ENCODE results near the gene OS9. TPM values are rescaled to one million over a fixed set of nuclear protein-coding genes. Genes with fewer than 3 reads are reported as not detected.
"Not testable (repeated sequence)": the region's sequence is repeated elsewhere in the genome, so short reads cannot be mapped to it uniquely, and the experiment has no call there.

OS9 gene
- total RNA-seq, 8 experiments from 2014 or later = 94.0 to 297 (median 134) TPM

DNA sequence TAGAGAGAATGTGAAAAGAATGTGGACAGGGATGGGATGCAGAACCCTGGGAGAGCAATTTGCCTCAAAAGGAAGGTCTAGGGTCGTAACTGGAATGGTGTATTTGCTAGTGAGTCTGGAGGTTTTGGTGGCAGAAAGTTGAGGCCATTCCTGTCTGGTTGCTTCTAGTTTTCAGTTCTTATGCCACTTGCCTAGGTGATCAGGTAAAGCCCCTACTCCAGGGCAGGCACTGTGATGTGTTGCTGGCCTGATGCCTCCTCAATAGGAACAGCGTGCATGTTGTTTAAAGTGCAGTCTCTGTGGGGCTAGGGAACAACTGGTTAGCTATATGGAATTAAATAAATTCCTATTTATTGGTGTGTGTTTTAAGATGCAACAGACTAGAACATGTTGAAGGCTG is 6.4 kb downstream of the OS9 start:
- ATAC-seq (replicated peaks in 6 of 8) = no peak
- no peaks in the 10 kb centered on the region for H3K4me1 ChIP-seq (replicated peaks in 1 of 2)
- H3K27ac ChIP-seq = no peak overlapping the region
- H3K4me3 ChIP-seq = no peak overlapping the region
- 67 to 100% (median 90%) methylated on average over 1 to 2 of the region's 2 CpGs; no CpG with 5 or more reads in 2 of the 10 experiments for WGBS, 10 experiments
- in situ Hi-C loops (cut with MboI; ENCODE audit: low pct_unique_long_range_greater_than_20kb in 2 of 9, low sequenced_read_pairs in 9 of 9, unreplicated experiment in 9 of 9) = no loop called here

GRCh38 chr12:57707250-57707649 is 13.3 kb downstream of the OS9 start:
- in situ Hi-C loops (cut with MboI; ENCODE audit: low pct_unique_long_range_greater_than_20kb in 2 of 9, low sequenced_read_pairs in 9 of 9, unreplicated experiment in 9 of 9) = no loop called here
- no peak for ATAC-seq (replicated peaks in 6 of 8)
- H3K27ac ChIP-seq = no peak overlapping the region
- 80 to 100% (median 92%) methylated on average over 1 to 3 of the region's 3 CpGs; no CpG with 5 or more reads in 1 of the 10 experiments for WGBS, 10 experiments
- no peaks in the 10 kb centered on the region for H3K4me1 ChIP-seq (replicated peaks in 1 of 2)
- no peak overlapping the region for H3K4me3 ChIP-seq

GRCh38 chr12:57708296-57708695 is 14.4 kb downstream of the OS9 start:
- no peak overlapping the region for H3K4me3 ChIP-seq
- H3K27ac ChIP-seq = no peak overlapping the region
- ATAC-seq (replicated peaks in 6 of 8) = no peak
- in situ Hi-C loops (cut with MboI; ENCODE audit: low pct_unique_long_range_greater_than_20kb in 2 of 9, low sequenced_read_pairs in 9 of 9, unreplicated experiment in 9 of 9) = no loop called here
- H3K4me1 ChIP-seq (replicated peaks in 1 of 2) = no peaks in the 10 kb centered on the region
- WGBS, 10 experiments = 57 to 100% (median 96%) methylated on average over 1 to 2 of the region's 2 CpGs; no CpG with 5 or more reads in 4 of the 10 experiments

- no peak for ATAC-seq (replicated peaks in 6 of 8)
- H3K27ac ChIP-seq = no peak overlapping the region
- 60 to 100% (median 78%) methylated on average over 1 to 3 of the region's 3 CpGs; no CpG with 5 or more reads in 1 of the 10 experiments for WGBS, 10 experiments
- in situ Hi-C loops (cut with MboI; ENCODE audit: low pct_unique_long_range_greater_than_20kb in 2 of 9, low sequenced_read_pairs in 9 of 9, unreplicated experiment in 9 of 9) = no loop called here
- H3K4me3 ChIP-seq = no peak overlapping the region
- no peaks in the 10 kb centered on the region for H3K4me1 ChIP-seq (replicated peaks in 1 of 2)
These were observed 18.8 kb downstream of the OS9 start for GRCh38 chr12:57712701-57713100.

DNA sequence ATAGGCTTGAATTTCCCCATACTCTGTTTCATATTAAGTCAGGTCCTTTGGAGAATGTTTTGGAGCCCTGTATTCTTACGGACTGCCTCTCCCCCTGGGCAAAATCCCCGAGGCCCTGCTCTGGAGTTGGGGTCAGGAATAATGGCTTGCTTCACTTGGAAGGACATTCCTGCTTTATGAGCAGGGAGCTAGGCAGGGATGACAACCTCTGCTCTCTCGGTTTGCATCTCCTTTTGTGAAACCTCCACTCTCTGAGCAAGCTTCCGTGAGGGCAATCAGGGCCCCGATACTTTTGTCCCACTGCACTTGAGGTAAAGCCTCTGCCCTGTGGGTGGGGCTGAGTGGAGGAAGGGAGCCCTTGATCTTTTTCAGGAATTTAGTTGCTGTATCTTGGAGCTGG is 19.3 kb downstream of the OS9 start:
- no peak overlapping the region for H3K4me3 ChIP-seq
- 56 to 100% (median 84%) methylated on average over 1 to 5 of the region's 5 CpGs; no CpG with 5 or more reads in 2 of the 10 experiments for WGBS, 10 experiments
- no peaks in the 10 kb centered on the region for H3K4me1 ChIP-seq (replicated peaks in 1 of 2)
- ATAC-seq (replicated peaks in 6 of 8) = no peak
- no peak overlapping the region for H3K27ac ChIP-seq
- in situ Hi-C loops (cut with MboI; ENCODE audit: low pct_unique_long_range_greater_than_20kb in 2 of 9, low sequenced_read_pairs in 9 of 9, unreplicated experiment in 9 of 9) = no loop called here

DNA sequence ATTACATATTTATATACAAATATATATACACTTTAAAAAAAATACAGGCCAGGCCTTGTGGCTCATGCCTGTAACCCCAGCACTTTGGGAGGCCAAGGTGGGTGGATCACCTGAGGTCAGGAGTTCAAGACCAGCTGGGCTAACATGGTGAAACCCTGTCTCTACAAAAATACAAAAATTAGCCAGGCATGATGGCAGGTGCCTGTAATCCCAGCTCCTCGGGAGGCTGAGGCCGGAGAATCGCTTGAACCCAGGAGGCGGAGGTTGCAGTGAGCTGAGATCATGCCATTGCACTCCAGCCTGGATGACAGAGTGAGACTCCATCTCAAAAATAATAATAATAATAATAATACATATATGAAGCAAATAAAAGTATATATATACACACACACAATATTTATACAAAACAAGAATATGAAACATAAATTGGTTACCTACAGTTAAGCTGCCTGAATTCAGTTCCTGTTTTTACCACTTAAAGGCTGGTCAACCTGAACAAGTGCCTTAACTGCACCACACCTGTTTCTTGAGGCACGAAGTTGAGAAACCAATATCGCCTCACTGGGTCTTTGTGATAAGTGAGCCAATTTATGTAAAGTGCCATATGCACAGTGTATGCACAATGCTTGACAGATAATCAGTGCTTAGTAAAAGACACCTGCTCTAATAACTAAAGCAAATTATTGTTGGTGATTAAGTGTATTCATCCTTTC is 21.3 kb downstream of the OS9 start:
- H3K4me3 ChIP-seq; ATAC-seq (replicated peaks in 6 of 8); H3K4me1 ChIP-seq (replicated peaks in 1 of 2); in situ Hi-C loops (cut with MboI; ENCODE audit: low pct_unique_long_range_greater_than_20kb in 2 of 9, low sequenced_read_pairs in 9 of 9, unreplicated experiment in 9 of 9); H3K27ac ChIP-seq: not testable (repeated sequence)
- WGBS, 10 experiments = 93 to 100% (median 100%) methylated on average over 2 to 6 of the region's 6 CpGs; no CpG with 5 or more reads in 3 of the 10 experiments

- in situ Hi-C loops (cut with MboI; ENCODE audit: low pct_unique_long_range_greater_than_20kb in 2 of 9, low sequenced_read_pairs in 9 of 9, unreplicated experiment in 9 of 9) = no loop called here
- 90 to 100% (median 93%) methylated on average over 1 to 8 of the region's 12 CpGs; no CpG with 5 or more reads in 5 of the 10 experiments for WGBS, 10 experiments
- no peaks in the 10 kb centered on the region for H3K4me1 ChIP-seq (replicated peaks in 1 of 2)
- no peak overlapping the region for H3K4me3 ChIP-seq
- no peak for ATAC-seq (replicated peaks in 6 of 8)
- no peak overlapping the region for H3K27ac ChIP-seq
These were observed 21.9 kb downstream of the OS9 start for GRCh38 chr12:57715786-57716185.

- H3K27ac ChIP-seq = no peak overlapping the region
- in situ Hi-C loops (cut with MboI; ENCODE audit: low pct_unique_long_range_greater_than_20kb in 2 of 9, low sequenced_read_pairs in 9 of 9, unreplicated experiment in 9 of 9) = no loop called here
- no peaks in the 10 kb centered on the region for H3K4me1 ChIP-seq (replicated peaks in 1 of 2)
- no peak overlapping the region for H3K4me3 ChIP-seq
- ATAC-seq (replicated peaks in 6 of 8) = no peak
- WGBS, 10 experiments = 100% methylated on average over 1 to 2 of the region's 4 CpGs; no CpG with 5 or more reads in 8 of the 10 experiments
These were observed 22.4 kb downstream of the OS9 start for GRCh38 chr12:57716305-57716704.

GRCh38 chr12:57717131-57717530 is 23.2 kb downstream of the OS9 start:
- in situ Hi-C loops (cut with MboI; ENCODE audit: low pct_unique_long_range_greater_than_20kb in 2 of 9, low sequenced_read_pairs in 9 of 9, unreplicated experiment in 9 of 9) = no loop called here
- ATAC-seq (replicated peaks in 6 of 8) = no peak
- H3K4me3 ChIP-seq = no peak overlapping the region
- 57 to 100% (median 98%) methylated on average over 1 to 3 of the region's 5 CpGs; no CpG with 5 or more reads in 2 of the 10 experiments for WGBS, 10 experiments
- no peak overlapping the region for H3K27ac ChIP-seq
- H3K4me1 ChIP-seq (replicated peaks in 1 of 2) = no peaks in the 10 kb centered on the region

- H3K4me1 ChIP-seq (replicated peaks in 1 of 2) = no peaks in the 10 kb centered on the region
- in situ Hi-C loops (cut with MboI; ENCODE audit: low pct_unique_long_range_greater_than_20kb in 2 of 9, low sequenced_read_pairs in 9 of 9, unreplicated experiment in 9 of 9) = no loop called here
- ATAC-seq (replicated peaks in 6 of 8) = no peak
- 91 to 100% (median 94%) methylated on average over 1 to 16 of the region's 22 CpGs; no CpG with 5 or more reads in 1 of the 10 experiments for WGBS, 10 experiments
- H3K4me3 ChIP-seq = no peak overlapping the region
- no peak overlapping the region for H3K27ac ChIP-seq
These were observed 24.1 kb downstream of the OS9 start for GRCh38 chr12:57717846-57718640.

DNA sequence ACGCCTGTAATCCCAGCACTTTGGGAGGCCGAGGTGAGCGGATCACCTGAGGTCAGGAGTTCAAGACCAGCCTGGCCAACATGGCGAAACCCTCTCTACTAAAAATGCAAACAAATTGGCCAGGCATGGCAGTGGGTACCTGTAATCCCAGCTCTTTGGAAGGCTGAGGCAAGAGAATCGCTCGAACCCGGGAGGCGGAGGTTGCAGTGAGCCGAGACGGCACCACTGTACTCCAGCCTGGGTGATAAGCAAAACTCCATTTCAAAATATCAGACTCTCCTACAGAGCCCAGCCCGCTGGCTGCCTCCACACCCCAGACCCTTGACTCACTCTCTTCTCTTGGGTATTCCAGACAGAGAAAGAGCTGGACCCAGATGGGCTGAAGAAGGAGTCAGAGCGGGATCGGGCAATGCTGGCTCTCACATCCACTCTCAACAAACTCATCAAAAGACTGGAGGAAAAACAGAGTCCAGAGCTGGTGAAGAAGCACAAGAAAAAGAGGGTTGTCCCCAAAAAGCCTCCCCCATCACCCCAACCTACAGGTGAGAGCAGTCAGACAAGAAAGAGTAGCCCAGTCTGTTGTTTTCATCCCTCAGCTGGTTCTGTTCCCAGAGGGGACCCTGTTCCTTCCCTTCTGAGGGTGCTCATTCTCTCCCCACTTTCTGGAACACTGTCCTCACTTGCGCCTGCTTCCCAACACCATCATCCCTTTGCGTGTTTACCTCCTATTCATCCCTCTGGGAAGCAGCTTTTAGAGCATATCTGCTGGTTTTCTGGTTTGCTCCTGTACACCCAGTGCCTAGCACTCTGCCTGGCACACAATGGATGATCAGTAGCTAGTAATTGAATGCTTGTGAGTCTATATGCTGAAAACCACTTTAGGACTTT is 25.0 kb downstream of the OS9 start:
- no peak for ATAC-seq (replicated peaks in 6 of 8)
- Histone ChIP-seq H3K27ac (no peak overlapping the region), H3K4me1 (replicated peaks in 1 of 2) (no peaks in the 10 kb centered on the region), H3K4me3 (no peak overlapping the region)
- in situ Hi-C loops (cut with MboI; ENCODE audit: low pct_unique_long_range_greater_than_20kb in 2 of 9, low sequenced_read_pairs in 9 of 9, unreplicated experiment in 9 of 9) = no loop called here
- WGBS, 10 experiments = 91 to 100% (median 100%) methylated on average over 1 to 8 of the region's 15 CpGs; no CpG with 5 or more reads in 1 of the 10 experiments

DNA sequence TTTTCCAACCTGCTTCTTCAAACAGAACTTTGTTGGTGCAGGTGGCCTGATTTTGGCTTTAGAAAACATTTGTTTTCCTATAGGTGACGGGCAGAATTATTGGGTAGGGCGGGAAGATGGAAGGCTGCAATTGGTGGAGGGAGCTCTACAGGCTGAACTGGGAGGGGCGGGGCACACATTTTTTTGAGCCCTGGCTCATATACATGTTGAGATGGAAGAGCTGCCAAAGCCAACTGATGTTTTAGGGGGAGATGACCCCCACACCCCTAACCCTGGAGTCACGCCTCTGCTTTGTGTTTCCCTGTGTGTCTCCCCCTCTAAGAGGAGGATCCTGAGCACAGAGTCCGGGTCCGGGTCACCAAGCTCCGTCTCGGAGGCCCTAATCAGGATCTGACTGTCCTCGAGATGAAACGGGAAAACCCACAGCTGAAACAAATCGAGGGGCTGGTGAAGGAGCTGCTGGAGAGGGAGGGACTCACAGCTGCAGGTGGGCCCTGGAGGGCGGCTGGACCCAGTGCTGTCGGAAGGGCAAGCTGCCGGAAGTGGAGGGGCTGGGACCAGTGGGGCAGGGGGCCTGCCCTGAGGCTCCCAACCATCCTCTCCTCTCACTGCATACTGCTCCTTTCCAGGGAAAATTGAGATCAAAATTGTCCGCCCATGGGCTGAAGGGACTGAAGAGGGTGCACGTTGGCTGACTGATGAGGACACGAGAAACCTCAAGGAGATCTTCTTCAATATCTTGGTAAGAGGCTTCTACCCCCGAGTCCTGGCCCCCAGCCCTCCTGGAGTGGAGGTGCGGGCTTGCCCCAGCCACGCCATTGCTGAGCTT is 26.1 kb downstream of the OS9 start:
- no peak for ATAC-seq (replicated peaks in 6 of 8)
- no peak overlapping the region for H3K27ac ChIP-seq
- H3K4me1 ChIP-seq (replicated peaks in 1 of 2) = no peaks in the 10 kb centered on the region
- H3K4me3 ChIP-seq = no peak overlapping the region
- in situ Hi-C loops (cut with MboI; ENCODE audit: low pct_unique_long_range_greater_than_20kb in 2 of 9, low sequenced_read_pairs in 9 of 9, unreplicated experiment in 9 of 9) = no loop called here
- 72 to 100% (median 98%) methylated on average over 1 to 6 of the region's 20 CpGs; no CpG with 5 or more reads in 6 of the 10 experiments for WGBS, 10 experiments
